ENCODE data around the gene USP24. TPM values are rescaled to one million over a fixed set of nuclear protein-coding genes. Genes with fewer than 3 reads are reported as not detected.

The USP24 gene
- total RNA-seq, 1 experiment from 2014 or later: 38.5 TPM

DNA sequence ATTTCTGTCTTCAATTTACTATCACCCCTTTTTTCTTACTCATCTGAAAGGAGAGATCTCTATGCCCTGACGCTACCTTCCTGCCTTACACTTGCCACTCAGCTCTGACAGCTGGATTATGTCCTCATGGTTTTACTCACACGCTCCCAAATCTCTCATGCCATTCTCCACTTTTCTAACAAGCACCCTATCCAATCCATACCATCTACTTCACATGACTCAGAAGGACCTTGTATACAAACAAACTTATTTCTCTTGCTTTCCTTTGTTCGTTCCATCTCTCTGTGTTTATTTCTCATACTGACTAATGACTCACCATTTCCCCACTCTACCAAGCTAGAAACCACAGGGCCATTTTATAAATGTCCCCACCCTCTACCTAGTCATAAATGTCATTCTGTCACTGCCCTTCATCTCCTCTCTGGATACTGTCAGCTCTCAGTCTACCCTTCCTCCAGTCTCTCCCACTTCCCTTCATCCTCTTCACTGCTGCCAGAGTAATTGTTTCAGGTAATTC lies 87.3 kb downstream of the USP24 start:
- TF ChIP-seq EZH2phosphoT487 (IDR thresholded peaks at IDR 0.05; ENCODE audit: borderline replicate concordance, low read length) (no peak), CTCF (conservative IDR thresholded peaks at IDR 0.05; ENCODE audit: low read depth, low read length) (no peak), EZH2 (IDR thresholded peaks at IDR 0.05; ENCODE audit: low read length, unreplicated experiment) (no peak)
- H3K9me2 ChIP-seq (replicated peaks; ENCODE audit: low read length): no peaks in the 10 kb centered on the region
- peak overlapping the region; percentile 13; the same call in 1 of the 2 replicates for H3K4me2 ChIP-seq (ENCODE audit: low read length)
- no peaks in the 10 kb centered on the region for H3K9me3 ChIP-seq (ENCODE audit: low read length)
- ATAC-seq (peak; percentile 87), DNase-seq (peak; percentile 69)
- H3K79me2 ChIP-seq (ENCODE audit: low read length): no peaks in the 10 kb centered on the region
- H3K4me3 ChIP-seq (ENCODE audit: low read length): no peak overlapping the region
- ChIA-PET POLR2A (ENCODE audit: unreplicated experiment) (no interaction called here), CTCF (no interaction called here)
- H4K20me1 ChIP-seq (ENCODE audit: low read length): no peaks in the 10 kb centered on the region
- no peaks in the 10 kb centered on the region for H3K27me3 ChIP-seq (ENCODE audit: low read length)
- peak overlapping the region; percentile 35; the same call in 1 of the 2 replicates for H3K9ac ChIP-seq (ENCODE audit: low read length)
- intact Hi-C loops (cut with micrococcal nuclease): no loop called here
- H2AFZ ChIP-seq (ENCODE audit: low read length): no peak overlapping the region
- H3K27ac ChIP-seq (ENCODE audit: low read length): peak overlapping the region; percentile 84
- peaks cover 32% of the 10 kb centered on the region for H3K4me1 ChIP-seq (ENCODE audit: insufficient read depth, low read length)
- H3K36me3 ChIP-seq (ENCODE audit: low read depth, low read length): peaks cover 82% of the 10 kb centered on the region
- peaks cover 6% of the 10 kb centered on the region for H3F3A ChIP-seq (ENCODE audit: low read length, unreplicated experiment)
- no TSS peak for BruUV-seq (replicated peaks)

DNA sequence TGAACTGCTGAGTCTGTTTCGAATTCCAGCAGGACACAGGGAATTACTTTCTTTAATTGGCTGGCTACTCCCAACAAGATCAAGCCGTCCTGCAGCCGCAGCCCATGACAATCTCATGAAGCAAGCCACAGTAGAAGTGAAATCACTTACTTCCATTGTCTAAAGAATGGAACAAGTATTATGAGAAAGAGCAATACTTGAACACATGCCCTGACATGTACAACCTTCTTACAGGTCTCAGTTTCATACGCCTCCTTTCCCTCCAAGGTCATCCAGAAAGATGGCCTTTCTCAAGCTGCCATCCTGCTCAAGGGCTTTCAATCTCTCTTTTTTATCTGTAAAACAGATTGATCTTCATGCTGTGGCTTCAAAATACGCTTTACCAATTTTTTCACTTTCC lies 90.7 kb downstream of the USP24 start:
- Histone ChIP-seq H3K4me3 (ENCODE audit: low read length) (no peak overlapping the region), H3K27ac (ENCODE audit: low read length) (no peak overlapping the region), H3K36me3 (ENCODE audit: low read depth, low read length) (peaks cover 82% of the 10 kb centered on the region), H3K79me2 (ENCODE audit: low read length) (no peaks in the 10 kb centered on the region), H3K4me2 (ENCODE audit: low read length) (no peak overlapping the region), H3K27me3 (ENCODE audit: low read length) (no peaks in the 10 kb centered on the region), H4K20me1 (ENCODE audit: low read length) (no peaks in the 10 kb centered on the region), H3F3A (ENCODE audit: low read length, unreplicated experiment) (peaks cover 6% of the 10 kb centered on the region), H3K9me2 (replicated peaks; ENCODE audit: low read length) (no peaks in the 10 kb centered on the region), H2AFZ (ENCODE audit: low read length) (no peak overlapping the region), H3K9ac (ENCODE audit: low read length) (no peak overlapping the region), H3K9me3 (ENCODE audit: low read length) (no peaks in the 10 kb centered on the region), H3K4me1 (ENCODE audit: insufficient read depth, low read length) (peaks cover 19% of the 10 kb centered on the region)
- CTCF ChIA-PET: no interaction called here
- DNase-seq (no peak), ATAC-seq (no peak)
- BruUV-seq (replicated peaks): no TSS peak
- TF ChIP-seq CTCF (conservative IDR thresholded peaks at IDR 0.05; ENCODE audit: low read depth, low read length) (no peak), EZH2 (IDR thresholded peaks at IDR 0.05; ENCODE audit: low read length, unreplicated experiment) (no peak), EZH2phosphoT487 (IDR thresholded peaks at IDR 0.05; ENCODE audit: borderline replicate concordance, low read length) (no peak)
- intact Hi-C loops (cut with micrococcal nuclease): no loop called here
- POLR2A ChIA-PET (ENCODE audit: unreplicated experiment): no interaction called here

DNA sequence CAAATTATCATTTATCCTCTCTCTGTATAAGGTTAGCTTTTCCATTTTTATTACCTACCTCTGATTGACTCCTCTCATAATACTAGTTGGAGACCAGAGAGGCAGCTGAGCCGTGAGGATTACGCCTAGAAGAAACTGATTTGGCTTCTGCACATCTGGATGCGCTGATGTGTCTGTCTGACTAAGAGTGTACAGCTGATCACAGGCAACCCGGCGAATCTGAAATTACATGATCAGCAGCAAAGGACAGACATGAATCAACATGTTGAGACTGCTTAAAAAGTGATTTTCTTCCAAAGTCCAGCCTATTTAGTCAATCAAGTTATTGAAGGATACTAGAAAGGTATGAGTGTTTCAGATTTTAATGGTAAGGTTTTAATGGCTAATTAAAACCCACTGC lies 94.6 kb downstream of the USP24 start:
- Histone ChIP-seq H3K36me3 (ENCODE audit: low read depth, low read length) (peaks cover 63% of the 10 kb centered on the region), H3K9ac (ENCODE audit: low read length) (no peak overlapping the region), H3K9me2 (replicated peaks; ENCODE audit: low read length) (no peaks in the 10 kb centered on the region), H3F3A (ENCODE audit: low read length, unreplicated experiment) (no peaks in the 10 kb centered on the region), H3K4me2 (ENCODE audit: low read length) (no peak overlapping the region), H3K27ac (ENCODE audit: low read length) (no peak overlapping the region), H3K4me1 (ENCODE audit: insufficient read depth, low read length) (no peaks in the 10 kb centered on the region), H2AFZ (ENCODE audit: low read length) (no peak overlapping the region), H3K4me3 (ENCODE audit: low read length) (no peak overlapping the region), H3K27me3 (ENCODE audit: low read length) (no peaks in the 10 kb centered on the region), H4K20me1 (ENCODE audit: low read length) (no peaks in the 10 kb centered on the region), H3K9me3 (ENCODE audit: low read length) (no peaks in the 10 kb centered on the region), H3K79me2 (ENCODE audit: low read length) (no peaks in the 10 kb centered on the region)
- intact Hi-C loops (cut with micrococcal nuclease): no loop called here
- POLR2A ChIA-PET (ENCODE audit: unreplicated experiment): no interaction called here
- DNase-seq: no peak
- BruUV-seq (replicated peaks): no TSS peak
- CTCF ChIA-PET: no interaction called here
- no peak for ATAC-seq
- TF ChIP-seq EZH2phosphoT487 (IDR thresholded peaks at IDR 0.05; ENCODE audit: borderline replicate concordance, low read length) (no peak), CTCF (conservative IDR thresholded peaks at IDR 0.05; ENCODE audit: low read depth, low read length) (no peak), EZH2 (IDR thresholded peaks at IDR 0.05; ENCODE audit: low read length, unreplicated experiment) (no peak)

Data from PC-3 (cell line).